Gastrocnemius medialis (tissue), 4 donors: ENCODE measurements around the gene ITGB5.

Source experiments
- POLR2A ChIP-seq, 2 donors: fragments of 450-650 bp; IDR thresholded peaks; one replicate each; pipeline ENCODE4 v1.6.1; 2017; ENCODE audit warnings: antibody characterized with exemption in 2 of 2, mild to moderate bottlenecking in 2 of 2, moderate library complexity in 2 of 2
- TF ChIP-seq, protein P1 (sequence below), 5 experiments: fragments of 450-650 bp in 3 of 5; fragments of 200-600 bp in 2 of 5; sonication (generic) in 2 of 5; IDR thresholded peaks in 4 of 5; conservative IDR thresholded peaks in 1 of 5; 1 replicate in 4 of 5; 2 replicates in 1 of 5; pipeline ENCODE4 v1.5.1; 2016 to 2019; ENCODE audit warnings: antibody characterized with exemption in 5 of 5, mild to moderate bottlenecking in 3 of 5, moderate library complexity in 3 of 5

- TF ChIP-seq, protein P1, sequence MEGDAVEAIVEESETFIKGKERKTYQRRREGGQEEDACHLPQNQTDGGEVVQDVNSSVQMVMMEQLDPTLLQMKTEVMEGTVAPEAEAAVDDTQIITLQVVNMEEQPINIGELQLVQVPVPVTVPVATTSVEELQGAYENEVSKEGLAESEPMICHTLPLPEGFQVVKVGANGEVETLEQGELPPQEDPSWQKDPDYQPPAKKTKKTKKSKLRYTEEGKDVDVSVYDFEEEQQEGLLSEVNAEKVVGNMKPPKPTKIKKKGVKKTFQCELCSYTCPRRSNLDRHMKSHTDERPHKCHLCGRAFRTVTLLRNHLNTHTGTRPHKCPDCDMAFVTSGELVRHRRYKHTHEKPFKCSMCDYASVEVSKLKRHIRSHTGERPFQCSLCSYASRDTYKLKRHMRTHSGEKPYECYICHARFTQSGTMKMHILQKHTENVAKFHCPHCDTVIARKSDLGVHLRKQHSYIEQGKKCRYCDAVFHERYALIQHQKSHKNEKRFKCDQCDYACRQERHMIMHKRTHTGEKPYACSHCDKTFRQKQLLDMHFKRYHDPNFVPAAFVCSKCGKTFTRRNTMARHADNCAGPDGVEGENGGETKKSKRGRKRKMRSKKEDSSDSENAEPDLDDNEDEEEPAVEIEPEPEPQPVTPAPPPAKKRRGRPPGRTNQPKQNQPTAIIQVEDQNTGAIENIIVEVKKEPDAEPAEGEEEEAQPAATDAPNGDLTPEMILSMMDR (IDR thresholded peaks at IDR 0.05 in 4 of 5, conservative IDR thresholded peaks at IDR 0.05 in 1 of 5), result no peak
- TF ChIP-seq POLR2A (IDR thresholded peaks at IDR 0.05), result no peak
Observed at GRCh38 chr3:124769462-124769861, 117.7 kb downstream of the ITGB5 start.
